Left lobe of liver (tissue), 2 donors: Measurements from ENCODE around the gene WNT10A. TPM values are rescaled to one million over a fixed set of nuclear protein-coding genes. Genes with fewer than 3 reads are reported as not detected.
A peak's percentile ranks its signal among the peaks of the same experiment; 100 is the strongest.

Experiments
- ATAC-seq: fragments of 200-7000 bp; cut with Tn5 transposase; one replicate; pipeline ENCODE4 v1.9.1; 2020; ENCODE audit warnings: mild to moderate bottlenecking, moderate library complexity
- DNase-seq: peaks from one replicate; pipeline ENCODE4 v3.0.0-alpha.2; 2020; ENCODE audit warnings: low spot score
- total RNA-seq: library from RNA; stranded (reverse); gene quantifications from one replicate; pipeline ENCODE4 v1.2.1, GENCODE V29; 2021
- donor health status: DM: no; HTN: no; CAD: no; lungs with moderate emphysema.
- donor health status: DM: no; HTN: yes; CAD: no.

The WNT10A gene
- total RNA-seq, 1 donor from 2014 or later: not detected

GRCh38 chr2:218892693-218893348 lies 12.2 kb downstream of the WNT10A start:
- peak; percentile 90 for ATAC-seq
- DNase-seq: peak; percentile 68

GRCh38 chr2:218893349-218894150 lies 12.9 kb downstream of the WNT10A start:
- DNase-seq (peak; percentile 10), ATAC-seq (no peak)

DNA sequence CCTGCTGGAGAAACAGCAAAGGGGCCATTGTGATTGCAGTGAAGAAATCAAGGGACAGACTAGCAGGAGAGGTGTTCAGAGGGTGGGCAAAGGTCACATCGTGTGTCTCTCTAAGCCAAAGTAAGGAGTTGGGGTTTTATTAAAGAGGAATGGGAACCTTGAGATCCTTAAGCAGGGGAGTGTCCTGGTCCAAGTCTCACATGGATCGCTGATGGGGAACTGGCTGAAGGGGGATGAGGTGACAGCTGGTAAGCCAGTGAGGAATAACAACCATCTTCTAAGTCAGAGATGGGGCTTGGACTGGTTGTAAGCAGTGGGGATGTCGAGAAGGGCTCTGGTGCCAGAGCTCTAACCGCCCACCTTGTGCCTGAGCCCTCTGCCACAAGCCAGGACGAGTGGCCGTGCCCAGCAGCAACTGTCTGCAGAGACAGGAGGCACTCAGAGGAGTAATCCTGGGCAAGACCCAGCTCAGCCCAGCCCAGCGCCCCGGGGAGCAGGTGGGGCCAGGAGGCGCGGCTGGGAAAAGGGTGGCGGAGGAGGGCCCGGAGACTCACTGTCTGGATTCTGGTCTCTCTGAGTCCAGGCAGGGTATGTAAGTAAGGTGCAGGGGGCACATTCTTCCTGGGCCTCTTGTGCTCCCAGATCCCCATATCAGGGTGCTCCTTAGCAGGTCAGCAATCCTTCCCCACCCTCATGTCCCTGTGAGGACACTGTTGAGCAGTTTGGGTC lies 13.7 kb downstream of the WNT10A start:
- peak; percentile 18 for DNase-seq

DNA sequence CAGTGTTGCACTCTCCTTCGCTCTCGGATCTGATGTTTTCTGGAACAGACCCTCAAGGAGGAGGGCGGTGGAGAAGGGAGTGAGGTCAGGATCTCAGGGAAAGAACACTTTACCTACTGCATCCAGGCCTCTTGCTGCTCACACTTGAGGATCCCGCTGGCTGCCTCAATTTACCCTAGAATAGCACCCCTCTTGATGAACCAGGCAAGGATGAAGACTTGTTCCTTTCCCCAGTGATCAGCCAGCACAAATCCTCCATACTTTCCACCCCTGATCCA lies 14.2 kb downstream of the WNT10A start:
- DNase-seq: no peak

More for the DNA sequence above, 13.7 kb downstream of the WNT10A start:
- no peak for ATAC-seq

DNA sequence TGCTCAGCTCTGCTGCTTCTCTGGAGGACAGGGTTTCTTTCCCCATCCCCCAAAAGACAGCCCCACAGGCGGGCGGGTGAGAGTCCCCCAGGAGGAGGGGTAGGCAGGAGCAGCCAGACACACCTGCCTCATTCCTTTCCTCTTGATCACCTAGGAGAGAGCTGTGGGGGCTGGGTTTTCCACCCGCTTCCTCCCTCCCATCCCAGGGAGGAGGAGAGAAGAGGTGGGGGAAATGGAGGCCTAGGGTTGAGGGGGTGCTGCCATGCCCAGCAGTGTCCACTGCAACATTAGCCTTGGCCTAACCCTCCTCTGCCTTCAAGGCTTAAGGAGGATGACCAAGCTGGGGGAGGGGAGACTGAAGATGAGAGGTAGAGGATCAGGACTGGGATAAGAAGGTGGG lies 14.7 kb downstream of the WNT10A start:
- no peak for ATAC-seq
- no peak for DNase-seq

More for the DNA sequence above, 14.2 kb downstream of the WNT10A start:
- no peak for ATAC-seq

DNA sequence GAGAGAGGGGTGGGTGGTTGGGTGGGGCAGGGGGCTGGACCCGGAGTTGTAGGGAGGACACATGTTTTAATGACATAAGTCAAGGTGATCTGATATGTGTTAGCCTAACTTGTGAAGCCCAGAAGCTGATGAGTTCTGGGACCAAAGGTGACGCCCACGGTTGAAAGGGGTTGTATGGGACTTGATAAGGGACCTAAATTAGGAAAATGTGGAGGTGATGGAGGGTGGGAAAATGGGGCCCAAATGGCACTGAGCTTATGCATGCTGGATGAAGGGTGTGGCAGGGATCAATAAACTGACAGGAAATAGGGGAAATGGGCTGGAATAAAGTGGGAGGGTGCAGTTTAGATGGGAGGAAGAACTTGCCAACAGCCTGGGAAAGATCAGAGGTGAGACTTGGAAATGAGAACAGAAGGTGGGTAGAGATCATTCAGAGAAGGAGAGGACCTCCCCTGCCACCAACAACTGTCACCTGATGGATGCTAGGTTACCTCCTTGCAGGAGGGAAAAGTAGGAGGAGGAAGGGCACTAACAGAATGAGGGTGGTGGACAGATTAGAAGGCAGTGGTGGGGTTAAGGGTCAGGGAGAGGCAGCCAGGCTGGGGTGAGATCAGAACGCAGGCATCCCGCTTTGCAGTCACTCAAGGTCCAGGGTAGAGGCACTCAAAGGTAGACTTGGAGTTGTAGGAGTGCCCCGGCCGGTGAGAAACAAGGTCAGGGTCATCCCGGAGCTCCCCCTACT lies 15.3 kb downstream of the WNT10A start:
- ATAC-seq: no peak
- DNase-seq: no peak

DNA sequence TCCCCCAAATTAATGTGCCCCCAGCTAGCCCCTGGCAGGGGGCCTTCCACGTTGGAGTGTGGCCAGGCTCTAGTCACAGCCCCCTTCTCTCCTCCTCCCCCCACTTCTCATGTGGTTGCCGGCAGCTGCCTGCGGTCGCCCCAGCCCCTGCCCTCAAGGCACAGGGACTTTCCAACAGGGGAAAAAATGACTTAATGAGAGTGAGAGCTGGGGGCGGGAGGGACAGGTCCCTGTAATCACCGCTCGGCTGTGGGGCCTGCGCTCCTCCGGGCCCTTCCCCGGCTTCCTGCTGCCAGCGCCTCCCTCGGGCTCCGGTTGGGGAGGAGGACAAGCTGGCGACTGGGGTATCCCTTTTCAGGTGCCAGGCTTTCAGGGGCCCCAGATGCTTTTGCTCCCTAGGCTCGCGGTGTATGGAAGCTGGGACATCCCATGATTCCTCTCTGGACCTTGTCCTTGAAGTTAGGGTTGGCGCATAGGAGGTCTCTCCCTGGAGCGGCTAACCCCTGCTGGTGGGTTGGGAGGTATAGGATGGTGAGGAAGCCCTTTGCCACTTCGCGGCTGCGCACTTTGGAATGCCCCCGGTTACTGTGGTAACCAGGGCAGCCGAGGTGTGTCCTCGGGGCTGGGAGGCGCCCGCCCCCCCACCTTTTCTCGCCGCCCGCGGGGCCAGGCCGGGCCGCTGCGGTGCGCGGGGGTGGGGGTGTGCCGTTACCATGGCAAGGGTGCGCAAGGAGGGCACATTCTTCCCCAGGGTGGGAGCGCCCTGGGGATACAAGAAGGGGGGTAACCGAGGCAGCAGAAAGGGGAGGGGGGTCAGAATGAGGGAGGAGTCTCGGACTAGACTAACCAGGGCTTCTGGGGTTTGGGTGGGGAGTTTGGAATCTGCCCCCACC lies 16.1 kb downstream of the WNT10A start:
- DNase-seq: no peak
- ATAC-seq: no peak

DNA sequence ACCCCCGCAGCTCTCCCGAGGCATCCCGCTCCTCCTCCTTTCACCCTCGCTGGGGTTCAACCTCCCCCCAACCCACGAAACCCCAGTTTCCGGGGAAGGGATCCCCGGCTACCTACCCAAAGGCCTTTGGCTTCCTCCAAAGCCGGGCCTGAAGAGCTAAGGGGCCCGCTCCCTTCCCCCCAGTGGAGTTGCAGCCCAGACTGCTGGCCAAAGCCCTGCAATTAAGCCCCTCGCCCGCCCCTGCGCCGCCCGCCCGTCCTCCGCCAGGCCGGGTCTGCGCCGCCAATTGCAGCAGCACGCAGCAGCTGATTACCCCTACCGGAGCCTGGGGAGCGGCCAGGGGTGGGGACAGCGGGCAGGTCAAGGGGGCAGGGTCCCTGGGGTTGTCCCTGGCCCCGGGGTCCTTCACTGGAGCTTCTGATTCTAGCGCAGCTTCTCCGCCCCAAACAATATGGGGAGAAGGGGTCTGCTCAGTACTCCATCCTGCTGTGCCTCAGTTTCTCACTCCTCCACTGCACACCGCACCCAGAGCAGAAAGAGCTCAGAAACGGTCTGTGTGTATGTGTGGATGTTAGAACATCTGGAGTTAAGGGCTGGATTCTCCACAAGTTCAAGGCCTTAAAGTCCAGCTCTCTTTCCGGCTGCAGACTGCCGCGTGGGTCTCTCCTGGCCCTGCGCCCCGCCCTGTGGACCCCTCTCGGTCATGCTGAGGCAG lies 16.9 kb downstream of the WNT10A start:
- DNase-seq: no peak
- peak; percentile 7 for ATAC-seq

- ATAC-seq (peak; percentile 90), DNase-seq (no peak)
Measured at GRCh38 chr2:218898109-218898878, 17.6 kb downstream of the WNT10A start.

DNA sequence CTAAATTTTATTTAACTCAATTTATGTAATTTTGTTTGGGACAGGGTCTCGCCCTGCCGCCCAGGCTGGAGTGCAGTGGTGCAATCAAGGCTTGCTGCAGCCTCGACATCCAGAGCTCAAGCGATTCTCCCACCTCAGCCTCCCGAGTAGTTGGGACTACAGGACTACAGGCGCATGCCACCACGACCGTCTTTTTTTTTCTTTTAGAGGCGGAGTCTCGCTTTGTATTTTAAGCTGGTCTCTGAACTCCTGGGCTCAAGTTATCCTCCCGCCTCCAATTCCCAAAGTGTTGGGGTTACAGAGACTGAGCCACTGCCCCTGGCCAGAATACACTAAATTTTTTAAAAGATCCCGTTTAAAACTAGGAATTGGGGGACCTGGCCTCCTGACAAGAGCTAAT lies 18.5 kb downstream of the WNT10A start:
- DNase-seq: no peak
- no peak for ATAC-seq

DNA sequence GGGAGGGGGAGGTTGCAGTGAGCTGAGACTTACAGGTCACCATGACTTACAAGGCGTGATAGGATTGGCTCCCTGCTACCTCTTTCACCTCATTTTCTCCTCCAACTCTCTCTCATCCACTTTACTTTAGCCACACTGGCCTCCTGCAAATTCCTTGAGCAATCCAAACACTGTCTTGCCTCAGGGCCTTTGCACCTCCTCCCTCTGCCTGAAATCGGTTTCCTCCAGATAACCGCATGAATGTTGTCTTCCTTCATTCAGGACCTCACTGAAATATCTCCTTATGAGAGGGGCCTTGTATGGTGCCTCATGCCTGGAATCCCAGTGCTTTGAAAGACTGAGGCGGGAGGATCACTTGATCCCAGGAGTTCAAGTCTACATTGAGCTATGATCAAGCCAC lies 21.8 kb downstream of the WNT10A start:
- ATAC-seq: no peak
- no peak for DNase-seq

DNA sequence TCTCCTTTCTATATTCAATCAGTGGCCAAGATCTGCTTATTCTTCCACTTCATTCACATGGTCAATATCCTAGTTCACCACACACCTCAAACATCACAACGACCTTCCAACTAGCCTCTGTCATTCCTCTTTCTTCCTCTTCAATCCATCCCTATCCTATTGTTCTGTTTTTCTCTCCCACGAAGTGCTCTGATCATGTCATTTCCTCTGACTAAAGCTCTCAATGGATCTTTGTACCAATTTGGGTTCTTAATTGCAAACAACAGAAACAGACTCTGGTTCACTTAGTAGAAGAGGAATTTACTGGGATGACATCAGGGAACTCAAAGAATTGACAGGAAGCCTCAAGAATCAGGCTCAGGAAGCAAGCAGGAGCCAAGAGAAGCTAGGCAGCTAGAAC lies 23.5 kb downstream of the WNT10A start:
- ATAC-seq: no peak
- no peak for DNase-seq

DNA sequence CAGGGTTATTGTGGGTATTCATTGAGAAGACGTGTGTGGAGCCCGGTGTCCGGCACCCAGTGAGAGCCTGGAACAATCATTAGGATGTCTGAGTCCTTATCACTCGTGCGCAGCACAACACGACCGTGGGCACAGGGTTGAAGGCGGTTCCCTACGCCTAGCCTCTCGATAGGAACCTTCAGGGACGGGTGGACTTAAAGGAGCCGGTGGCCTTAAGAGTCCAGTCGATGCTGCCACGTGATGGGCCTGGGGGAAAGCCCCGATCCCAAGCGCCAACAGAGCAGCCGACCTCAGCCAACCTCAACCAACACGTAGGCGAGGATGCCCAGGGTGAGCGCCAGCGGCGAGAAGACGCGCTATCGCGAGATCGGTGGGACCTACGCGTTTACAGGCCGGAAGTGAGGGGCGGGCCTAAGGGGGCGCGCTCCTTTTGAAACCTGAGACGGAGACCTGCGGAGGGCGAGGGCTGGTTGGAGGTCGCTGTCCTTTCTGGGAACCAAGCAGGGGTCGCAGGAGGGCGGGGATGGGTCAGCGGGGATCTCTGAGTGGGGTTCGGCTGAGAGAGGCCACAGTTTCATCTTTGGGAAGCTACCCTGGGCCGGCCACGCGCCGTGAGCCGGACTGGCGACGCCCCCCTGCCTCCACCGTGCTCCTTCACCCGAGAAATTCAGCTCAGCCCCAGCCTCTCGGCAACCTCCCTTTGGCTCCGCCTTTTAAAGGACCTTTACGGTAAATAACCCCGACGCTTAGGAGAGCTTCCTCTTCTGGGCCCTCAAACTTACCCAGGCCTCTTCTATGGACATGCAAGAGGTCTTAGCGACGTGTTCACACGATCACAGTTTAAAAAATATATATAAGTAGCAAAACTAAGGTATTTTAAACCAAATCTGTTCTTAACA lies 28.3 kb downstream of the WNT10A start:
- peak; percentile 97 for ATAC-seq

DNA sequence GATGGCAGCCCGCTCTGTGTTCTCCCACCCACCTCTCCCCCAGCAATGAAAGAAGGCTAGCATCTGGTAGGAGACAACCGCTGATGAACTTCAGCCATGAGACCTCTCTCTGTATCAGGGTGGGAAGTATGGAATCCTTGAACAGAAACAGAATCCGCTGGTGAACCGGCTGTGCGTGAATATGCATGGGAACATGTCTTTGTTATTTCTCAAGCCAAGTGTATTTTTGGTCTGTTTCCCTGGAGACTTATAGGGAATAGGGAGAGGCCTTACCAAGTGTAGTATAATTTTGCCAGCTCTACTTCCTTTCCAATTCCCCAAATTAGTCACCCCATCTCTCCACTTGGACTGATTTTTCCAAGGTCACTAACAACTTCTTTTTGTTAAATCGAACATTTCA lies 30.1 kb downstream of the WNT10A start:
- DNase-seq (no peak), ATAC-seq (no peak)

More for the DNA sequence above, 28.3 kb downstream of the WNT10A start:
- peak; percentile 81 for DNase-seq

- ATAC-seq (no peak), DNase-seq (no peak)
Measured at GRCh38 chr2:218920504-218920903, 39.9 kb downstream of the WNT10A start.

- DNase-seq (no peak), ATAC-seq (no peak)
Measured at GRCh38 chr2:218924757-218925156, 44.1 kb downstream of the WNT10A start.

- DNase-seq (no peak), ATAC-seq (no peak)
Measured at GRCh38 chr2:218925434-218925833, 44.8 kb downstream of the WNT10A start.

DNA sequence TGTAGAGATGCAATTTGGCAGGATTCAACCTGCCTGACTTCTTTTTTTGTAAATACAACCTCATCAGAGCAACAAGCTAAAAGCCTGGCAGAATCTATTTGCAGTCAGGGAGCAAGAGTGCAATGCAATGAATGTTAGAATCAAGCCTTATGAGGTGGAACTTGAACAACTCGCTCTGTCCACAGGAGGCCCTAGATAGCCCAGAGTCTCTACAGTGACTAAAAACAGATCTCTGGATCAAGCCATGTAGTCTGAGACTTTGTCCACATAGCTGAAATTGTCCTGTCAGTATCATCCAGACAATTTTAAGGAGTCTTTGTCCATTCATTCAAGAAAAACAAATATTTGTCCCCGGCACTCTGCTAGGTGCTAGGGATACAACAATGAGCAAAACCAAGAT lies 46.8 kb downstream of the WNT10A start:
- ATAC-seq (no peak), DNase-seq (no peak)
